ENCODE data around the gene CEL.
"Not testable (repeated sequence)": the region's sequence is repeated elsewhere in the genome, so short reads cannot be mapped to it uniquely, and the experiment has no call there.

CEL gene

DNA sequence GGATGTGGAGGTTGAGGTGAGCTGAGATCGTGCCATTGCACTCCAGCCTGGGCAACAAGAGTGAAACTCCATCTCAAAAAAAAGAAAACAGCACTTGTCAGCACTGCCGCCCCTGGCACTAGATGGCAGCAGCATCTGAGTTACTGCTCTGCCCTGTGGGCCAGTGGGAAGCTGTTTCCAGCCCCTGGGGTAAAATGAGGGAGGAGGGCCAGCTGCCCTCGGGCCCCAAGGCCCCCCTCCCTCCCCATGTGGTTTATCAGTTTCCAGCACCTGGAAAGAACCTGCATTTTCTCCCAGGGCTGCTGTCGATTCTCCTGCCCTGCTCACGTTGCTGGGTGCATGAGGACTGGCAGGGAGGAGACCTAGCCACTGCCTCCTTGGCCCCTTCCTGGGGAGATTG is 13.2 kb upstream of the CEL start:
- DNase-seq: peak; percentile 30

DNA sequence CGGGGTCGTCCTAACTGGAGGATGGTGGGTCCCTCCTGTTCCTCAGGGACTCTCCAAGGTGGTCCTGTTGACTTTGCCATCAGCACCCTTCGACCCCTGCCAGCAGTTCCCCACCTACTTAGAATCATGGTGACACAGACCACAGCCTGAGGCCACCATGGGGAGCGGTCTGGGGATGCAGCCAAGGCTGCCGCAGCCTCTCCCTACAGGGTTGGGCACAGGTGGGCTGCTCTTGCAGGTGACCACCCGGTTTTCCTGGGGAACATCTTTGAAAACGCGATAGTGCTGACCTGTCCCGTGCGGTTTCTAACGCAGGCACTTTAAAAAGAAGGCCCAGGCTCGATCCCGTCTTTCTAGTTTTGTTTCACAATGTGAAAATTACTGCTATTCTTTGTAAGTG is 12.7 kb upstream of the CEL start:
- DNase-seq: no peak

DNA sequence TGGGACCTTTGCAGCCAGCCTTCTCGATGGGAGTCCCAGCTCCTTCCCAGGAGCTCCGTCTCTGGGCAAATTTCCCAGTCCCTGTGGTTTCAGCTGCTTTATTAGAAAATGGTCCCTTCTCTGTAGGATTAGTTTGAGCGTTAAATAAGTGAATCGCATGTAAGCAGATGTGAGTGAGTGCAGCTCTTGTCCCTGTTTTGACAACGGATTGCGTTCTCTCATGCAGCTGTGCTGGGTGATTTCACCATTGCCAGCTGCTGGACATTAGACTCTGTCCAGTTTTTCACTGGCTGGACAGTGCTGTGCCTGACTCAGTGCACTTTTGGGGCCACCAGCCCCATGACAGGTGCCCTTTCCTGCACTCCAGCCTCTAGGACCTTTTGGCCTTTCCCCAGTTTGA is 11.6 kb upstream of the CEL start:
- peak; percentile 34 for DNase-seq

DNA sequence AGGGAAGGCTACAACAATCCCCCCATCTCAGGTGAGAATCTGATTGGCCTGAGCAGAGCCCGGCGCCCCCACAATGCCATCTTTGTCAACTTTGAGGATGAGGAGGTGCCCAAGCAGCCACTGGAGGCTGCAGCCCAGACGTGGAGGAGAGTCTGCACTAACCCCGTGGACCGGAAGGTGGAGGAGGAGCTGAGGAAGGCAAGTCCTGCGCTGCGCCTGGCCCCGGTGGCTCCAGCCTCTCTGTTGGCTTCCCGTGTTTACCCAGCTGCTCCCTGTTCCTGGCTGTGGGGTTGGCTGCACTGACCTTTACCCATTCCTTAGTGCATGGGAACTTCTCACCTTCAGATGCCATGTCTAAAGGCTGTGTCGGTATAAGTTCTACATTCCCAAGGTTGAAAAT is 11.0 kb upstream of the CEL start:
- DNase-seq: no peak

DNA sequence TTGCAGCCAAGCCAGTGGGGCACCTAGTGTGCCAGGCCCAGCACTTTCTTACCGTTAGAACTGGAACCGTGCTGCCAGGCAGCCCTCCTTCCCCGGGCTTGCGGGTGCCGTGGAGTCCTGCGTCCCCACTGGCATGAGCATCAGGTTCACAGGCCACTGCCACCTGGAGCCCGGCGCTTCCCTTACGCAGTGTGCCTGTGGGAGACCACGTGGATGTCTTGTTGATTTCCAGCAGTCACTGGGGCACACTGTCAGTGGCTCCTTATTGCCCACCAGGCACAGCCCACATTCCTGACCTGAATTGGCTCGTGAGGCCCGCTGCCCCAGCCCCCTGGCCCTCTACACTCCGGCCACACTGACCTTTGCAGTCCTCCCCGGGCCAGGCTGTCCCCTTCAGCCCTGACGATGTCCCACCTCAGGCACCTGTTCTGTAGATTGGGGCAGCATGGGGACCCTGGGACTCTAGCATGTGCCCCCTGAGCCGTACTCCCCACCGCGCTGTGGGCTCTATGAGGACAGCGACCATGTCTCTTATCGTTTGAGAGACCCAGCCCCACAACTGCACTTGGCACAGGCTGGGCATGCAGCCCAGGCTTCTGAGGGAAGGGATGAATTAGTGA is 10.4 kb upstream of the CEL start:
- DNase-seq: no peak

DNA sequence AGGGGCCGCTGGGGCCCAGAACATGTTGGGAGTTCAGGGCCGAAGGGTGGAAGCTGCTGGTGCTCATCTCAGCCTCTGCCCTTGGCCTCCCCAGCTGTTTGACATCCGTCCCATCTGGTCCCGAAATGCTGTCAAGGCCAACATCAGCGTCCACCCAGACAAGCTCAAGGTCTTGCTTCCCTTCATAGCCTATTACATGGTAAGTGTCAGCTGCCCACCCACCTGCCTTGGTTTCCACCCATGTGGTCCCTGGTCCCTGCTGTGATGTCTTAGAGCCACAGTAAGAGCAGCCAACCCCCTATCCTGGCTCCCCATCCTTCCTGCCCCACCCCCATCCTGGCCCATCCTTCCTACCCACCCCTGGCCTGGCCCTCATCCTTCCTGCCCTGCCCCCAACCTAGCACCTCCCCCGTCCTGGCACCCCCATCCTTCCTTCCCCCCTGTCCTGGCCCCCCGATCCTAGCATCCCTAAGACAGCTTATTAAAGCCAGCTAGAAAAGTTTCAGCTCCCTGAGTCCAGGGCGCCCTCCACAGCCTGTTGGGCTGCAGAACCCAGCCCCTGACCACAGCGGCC is 9.7 kb upstream of the CEL start:
- no peak for DNase-seq

DNA sequence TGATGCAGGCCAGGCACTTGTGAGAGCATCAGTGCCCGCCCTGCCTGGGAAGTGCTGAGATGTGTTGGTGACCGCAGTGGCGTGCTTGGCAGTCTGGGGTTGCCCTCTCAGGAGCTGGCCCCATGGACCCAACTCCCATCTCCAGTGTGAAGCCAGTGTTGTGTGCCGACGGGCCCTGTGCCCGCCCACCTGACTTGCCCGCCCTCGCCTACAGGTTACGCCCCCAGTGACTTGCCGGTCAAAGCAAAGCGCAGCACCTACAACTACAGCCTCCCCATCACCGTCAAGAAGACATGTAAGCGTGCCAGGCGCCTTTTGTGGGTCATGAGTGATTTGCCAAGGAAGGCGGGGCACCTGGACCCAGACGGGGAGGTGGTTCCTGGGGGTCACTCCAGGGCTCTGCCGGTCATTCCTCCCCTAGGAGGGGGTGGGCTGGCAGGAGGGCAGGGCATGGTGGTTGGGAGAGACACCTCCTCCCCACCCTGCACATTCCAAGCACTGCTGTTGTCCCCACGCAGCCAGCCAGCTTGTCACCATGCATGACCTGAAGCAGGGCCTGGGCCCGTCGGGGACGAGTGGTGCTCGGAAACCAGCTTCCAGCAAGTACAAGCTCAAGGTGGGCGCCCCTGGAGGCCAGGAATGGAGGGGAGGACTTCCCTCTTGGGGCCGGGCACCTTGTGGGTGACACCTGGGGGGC is 7.4 kb upstream of the CEL start:
- no peak for DNase-seq

DNA sequence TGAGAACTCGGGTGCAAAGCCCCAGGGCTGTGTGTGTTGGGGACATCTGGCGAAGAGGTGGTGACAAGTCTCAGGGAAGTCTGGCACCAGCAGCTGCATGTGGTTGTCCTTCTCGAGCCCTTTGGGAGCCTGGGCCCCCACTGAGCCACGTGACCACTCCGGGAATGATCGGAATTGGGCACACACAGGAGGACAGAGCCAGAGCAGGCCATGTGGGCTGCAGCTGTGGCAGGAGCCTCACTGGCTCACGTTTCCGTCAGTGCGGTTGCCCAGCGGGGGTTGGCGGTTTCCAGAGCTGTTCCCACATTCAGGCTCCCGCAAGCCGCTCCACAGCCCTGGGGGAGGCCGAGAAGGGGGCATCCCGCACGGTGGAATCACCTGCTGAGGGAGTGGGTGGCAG is 6.8 kb upstream of the CEL start:
- DNase-seq: peak; percentile 96

DNA sequence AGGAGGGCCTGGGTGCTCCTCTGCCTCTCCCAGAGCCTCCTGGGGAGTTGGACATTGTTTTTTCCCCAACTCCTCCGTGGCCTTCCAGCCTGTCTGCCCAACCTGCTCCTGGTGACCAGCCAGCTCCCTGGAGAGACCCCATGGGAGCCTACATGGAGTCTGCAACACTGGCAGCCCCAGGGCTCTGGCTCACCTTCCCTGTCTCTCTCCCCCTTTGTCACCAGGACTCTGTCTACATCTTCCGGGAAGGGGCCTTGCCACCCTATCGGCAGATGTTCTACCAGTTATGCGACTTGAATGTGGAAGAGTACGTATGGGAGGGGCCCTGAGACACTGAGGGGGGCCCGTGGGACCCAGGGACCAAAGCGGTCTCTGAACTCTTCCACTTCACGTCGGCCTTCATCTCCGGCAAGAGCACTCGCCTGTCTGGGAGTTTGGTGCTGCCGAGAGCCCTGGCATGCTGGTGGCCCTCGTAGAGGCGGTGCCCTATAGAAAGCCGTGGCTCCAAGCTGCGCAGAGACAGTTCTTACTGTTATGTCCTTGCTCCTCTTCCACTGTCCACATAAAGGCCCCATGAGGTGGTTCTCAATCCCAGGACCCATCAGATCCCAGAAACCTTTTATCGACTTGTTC is 5.9 kb upstream of the CEL start:
- no peak for DNase-seq

DNA sequence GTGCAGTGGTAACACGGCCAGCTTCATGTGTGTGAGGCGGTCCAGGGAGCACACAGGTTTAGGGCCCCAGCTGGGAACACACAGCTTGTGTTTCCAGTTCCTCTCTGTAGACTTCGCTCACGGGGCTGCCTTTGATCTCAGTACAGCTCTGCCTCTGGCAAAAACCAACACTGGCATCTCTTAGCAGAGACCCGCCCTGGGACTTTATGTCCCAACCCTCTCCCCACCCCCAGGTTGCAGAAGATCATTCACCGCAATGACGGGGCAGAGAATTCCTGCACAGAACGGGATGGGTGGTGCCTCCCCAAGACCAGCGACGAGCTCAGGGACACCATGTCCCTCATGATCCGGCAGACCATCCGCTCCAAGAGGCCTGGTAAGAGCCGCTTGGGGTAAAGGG is 5.2 kb upstream of the CEL start:
- no peak for DNase-seq

DNA sequence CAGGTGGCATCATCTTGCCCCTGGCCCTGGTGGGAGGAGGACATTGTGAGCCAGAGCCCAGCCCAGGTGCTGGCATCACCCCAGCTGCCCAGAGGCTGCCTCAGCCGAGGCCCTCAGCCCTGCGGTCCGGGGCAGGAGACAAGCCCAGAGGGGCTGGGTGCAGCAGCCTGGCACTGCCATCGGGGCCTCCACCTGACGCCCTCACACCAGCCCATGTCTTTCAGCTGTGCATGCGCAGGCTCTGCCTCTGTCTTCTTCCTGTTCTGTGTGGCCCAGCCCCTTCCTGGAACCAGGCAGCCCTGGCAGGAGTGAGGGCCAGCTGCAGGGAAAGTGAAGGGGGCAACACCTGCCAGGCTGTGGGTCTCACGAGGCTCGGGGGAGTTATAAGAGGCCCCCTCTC is 4.8 kb upstream of the CEL start:
- DNase-seq: no peak

DNA sequence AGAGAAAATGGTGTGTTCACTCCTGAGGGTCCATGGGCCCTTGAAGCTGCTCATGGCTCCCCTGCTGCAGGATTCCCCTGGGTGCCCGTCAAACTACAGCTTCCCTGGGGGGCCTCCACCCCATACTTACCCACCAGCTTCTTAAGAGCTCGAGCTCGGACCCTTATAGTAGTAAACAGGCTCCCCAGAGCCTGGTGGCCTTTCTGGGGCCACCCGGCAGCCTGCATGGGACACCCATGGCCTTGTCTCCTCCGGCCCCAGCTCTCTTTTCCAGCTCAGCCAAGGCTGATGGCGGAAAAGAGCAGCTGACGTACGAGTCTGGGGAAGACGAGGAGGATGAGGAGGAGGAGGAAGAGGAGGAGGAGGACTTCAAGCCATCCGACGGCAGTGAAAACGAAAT is 4.2 kb upstream of the CEL start:
- no peak for DNase-seq

DNA sequence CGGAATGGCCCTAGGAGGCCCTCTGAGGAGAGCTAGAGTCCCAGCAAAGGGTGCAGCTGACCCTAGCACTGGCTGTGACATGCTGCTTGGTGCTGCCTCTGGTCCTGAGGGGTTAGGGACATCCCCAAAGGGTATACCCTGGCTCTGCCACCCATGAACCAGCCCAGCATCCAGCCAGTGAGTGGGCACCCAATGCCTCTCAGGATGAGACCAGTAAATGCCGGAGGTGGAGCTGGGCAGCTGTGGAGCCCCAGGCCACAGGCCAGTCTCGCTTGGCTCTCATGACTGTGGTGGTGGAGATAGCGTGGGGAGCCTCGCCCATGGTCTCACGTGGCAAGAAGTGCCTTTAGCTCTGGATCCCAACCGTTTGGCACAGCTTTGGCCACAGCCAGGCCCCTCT is 3.7 kb upstream of the CEL start:
- no peak for DNase-seq

DNA sequence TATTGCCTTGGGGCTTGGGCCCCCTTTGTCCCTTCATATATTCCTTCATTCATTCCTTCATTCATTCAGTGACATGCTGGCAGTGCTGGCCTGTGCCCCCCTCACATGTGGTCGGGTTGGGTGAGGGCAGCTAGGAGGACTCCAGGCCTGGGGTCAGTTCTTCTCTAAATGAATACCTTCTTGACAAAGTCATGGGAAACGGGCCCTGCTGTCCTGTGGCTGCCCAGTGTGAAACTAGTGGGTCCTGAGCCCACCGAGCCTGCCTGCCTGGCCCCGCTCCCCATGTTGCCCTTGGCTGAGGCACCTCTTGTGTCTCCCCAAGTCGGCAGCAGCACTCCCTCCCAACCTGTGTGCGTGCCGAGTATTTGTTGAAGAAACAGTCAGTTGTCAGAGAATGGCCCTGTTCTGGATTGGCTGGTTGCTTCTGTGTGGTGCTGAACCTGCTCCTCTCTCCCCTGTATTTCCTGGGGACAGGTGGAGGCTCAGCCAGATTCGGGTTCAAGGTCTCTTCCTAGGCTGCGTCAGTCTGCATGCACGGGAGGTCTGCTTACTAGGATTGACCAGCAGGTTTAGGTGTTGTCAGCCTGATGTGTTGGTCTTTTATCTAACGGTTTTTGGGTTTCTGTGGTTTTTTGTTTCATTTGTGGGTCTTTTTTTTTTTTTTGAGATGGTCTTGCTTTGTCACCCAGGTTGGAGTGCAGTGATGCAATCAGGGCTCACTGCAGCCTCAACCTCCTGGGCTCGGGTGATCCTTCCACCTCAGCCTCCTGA is 3.0 kb upstream of the CEL start:
- DNase-seq: no peak

DNA sequence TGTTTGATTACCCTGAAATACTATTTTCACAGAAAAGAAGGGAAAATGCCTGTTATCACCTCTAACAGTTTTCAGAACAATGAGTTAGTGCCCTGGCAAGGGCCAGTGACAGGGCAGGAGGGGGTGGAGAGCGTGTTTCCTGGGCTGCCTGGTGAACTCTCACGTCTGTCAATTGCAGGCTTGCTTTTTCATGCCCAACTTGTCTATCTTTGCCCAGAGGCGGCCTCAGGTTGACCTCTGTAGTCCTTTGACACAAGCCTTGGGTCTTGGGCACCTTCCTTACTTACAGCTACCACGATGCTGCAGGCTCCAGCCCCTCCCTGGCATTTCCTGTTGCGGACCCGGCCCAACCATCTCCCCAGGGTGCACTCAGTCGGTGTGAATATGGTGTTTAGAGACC is 2.2 kb upstream of the CEL start:
- DNase-seq: no peak

DNA sequence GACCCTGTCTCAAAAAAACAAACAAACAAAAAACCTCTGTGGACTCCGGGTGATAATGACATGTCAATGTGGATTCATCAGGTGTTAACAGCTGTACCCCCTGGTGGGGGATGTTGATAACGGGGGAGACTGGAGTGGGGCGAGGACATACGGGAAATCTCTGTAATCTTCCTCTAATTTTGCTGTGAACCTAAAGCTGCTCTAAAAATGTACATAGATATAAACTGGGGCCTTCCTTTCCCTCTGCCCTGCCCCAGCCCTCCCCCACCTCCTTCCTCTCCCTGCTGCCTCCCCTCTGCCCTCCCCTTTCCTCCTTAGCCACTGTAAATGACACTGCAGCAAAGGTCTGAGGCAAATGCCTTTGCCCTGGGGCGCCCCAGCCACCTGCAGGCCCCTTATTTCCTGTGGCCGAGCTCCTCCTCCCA is 1.4 kb upstream of the CEL start:
- DNase-seq: no peak

DNA sequence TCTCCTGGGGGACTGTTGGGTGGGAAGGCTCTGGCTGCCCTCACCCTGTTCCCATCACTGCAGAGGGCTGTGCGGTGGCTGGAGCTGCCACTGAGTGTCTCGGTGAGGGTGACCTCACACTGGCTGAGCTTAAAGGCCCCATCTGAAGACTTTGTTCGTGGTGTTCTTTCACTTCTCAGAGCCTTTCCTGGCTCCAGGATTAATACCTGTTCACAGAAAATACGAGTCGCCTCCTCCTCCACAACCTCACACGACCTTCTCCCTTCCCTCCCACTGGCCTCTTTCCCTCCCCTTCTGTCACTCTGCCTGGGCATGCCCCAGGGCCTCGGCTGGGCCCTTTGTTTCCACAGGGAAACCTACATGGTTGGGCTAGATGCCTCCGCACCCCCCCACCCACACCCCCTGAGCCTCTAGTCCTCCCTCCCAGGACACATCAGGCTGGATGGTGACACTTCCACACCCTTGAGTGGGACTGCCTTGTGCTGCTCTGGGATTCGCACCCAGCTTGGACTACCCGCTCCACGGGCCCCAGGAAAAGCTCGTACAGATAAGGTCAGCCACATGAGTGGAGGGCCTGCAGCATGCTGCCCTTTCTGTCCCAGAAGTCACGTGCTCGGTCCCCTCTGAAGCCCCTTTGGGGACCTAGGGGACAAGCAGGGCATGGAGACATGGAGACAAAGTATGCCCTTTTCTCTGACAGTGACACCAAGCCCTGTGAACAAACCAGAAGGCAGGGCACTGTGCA is 590 bp upstream of the CEL start:
- DNase-seq: not testable (repeated sequence)

DNA sequence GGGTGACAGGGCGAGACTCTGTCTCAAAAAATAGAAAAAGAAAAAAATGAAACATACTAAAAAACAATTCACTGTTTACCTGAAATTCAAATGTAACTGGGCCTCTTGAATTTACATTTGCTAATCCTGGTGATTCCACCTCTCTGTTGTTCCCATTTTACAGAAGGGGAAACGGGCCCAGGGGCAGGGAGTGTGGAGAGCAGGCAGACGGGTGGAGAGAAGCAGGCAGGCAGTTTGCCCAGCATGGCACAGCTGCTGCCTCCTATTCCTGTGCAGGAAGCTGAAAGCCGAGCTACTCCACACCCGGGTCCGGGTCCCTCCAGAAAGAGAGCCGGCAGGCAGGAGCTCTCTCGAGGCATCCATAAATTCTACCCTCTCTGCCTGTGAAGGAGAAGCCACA is 788 bp downstream of the CEL start:
- DNase-seq: not testable (repeated sequence)

DNA sequence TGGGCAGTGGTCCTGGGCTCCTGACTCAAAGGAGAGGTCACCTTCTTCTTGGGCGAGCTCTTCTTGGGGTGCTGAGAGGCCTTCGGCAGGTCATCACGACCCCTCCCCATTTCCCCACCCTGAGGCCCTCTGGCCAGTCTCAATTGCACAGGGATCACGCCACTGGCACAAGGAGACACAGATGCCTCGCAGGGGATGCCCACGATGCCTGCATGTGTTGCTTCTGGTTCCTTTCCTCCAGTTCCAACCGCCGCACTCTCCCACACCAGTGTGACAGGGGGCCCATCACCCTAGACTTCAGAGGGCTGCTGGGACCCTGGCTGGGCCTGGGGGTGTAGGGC is 1.3 kb downstream of the CEL start:
- DNase-seq: no peak

DNA sequence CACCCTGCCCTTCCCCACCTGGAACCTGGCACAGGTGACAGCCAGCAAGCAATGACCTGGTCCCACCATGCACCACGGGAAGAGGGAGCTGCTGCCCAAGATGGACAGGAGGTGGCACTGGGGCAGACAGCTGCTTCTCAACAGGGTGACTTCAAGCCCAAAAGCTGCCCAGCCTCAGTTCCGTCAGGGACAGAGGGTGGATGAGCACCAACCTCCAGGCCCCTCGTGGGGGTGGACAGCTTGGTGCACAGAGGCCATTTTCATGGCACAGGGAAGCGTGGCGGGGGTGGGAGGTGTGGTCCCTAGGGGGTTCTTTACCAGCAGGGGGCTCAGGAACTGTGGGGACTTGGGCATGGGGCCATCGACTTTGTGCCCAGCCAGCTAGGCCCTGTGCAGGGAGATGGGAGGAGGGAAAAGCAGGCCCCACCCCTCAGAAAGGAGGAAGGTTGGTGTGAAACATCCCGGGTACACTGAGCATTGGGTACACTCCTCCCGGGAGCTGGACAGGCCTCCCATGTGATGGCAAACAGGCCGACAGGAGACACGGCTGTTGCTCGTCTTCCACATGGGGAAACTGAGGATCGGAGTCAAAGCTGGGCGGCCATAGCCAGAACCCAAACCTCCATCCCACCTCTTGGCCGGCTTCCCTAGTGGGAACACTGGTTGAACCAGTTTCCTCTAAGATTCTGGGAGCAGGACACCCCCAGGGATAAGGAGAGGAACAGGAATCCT is 1.9 kb downstream of the CEL start:
- DNase-seq: no peak

DNA sequence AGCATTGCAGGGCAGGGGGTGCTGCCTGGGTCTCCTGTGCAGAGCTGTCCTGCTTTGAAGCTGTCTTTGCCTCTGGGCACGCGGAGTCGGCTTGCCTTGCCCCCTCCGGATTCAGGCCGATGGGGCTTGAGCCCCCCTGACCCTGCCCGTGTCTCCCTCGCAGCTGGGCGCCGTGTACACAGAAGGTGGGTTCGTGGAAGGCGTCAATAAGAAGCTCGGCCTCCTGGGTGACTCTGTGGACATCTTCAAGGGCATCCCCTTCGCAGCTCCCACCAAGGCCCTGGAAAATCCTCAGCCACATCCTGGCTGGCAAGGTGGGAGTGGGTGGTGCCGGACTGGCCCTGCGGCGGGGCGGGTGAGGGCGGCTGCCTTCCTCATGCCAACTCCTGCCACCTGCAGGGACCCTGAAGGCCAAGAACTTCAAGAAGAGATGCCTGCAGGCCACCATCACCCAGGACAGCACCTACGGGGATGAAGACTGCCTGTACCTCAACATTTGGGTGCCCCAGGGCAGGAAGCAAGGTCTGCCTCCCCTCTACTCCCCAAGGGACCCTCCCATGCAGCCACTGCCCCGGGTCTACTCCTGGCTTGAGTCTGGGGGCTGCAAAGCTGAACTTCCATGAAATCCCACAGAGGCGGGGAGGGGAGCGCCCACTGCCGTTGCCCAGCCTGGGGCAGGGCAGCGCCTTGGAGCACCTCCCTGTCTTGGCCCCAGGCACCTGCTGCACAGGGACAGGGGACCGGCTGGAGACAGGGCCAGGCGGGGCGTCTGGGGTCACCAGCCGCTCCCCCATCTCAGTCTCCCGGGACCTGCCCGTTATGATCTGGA is 2.7 kb downstream of the CEL start:
- DNase-seq: no peak

Measured in EL (cell line).